ENCODE data around the gene SEMA4D.

Gene SEMA4D

GRCh38 chr9:89323390-89323789 lies 174.5 kb downstream of the SEMA4D start:
- no peak overlapping the region for H3K4me3 ChIP-seq (ENCODE audit: low read depth in 1 of 2, low read length in 1 of 2)
- no peaks in the 10 kb centered on the region for H3K9me3 ChIP-seq
- TF ChIP-seq CTCF (IDR thresholded peaks at IDR 0.05) = no peak
- H3K4me1 ChIP-seq (ENCODE audit: control insufficient read depth in 1 of 2, insufficient read depth in 1 of 2, low read depth in 1 of 2, low read length in 1 of 2) = peaks cover 12 to 14% of the 10 kb centered on the region in 2 experiments
- peaks cover 32% of the 10 kb centered on the region for H3K36me3 ChIP-seq
- H3K27ac ChIP-seq = no peak overlapping the region
- no peaks in the 10 kb centered on the region for H3K27me3 ChIP-seq

- H3K4me1 ChIP-seq (ENCODE audit: control insufficient read depth in 1 of 2, insufficient read depth in 1 of 2, low read depth in 1 of 2, low read length in 1 of 2) = peaks cover 28% of the 10 kb centered on the region in 2 experiments
- no peaks in the 10 kb centered on the region for H3K27me3 ChIP-seq
- H3K36me3 ChIP-seq = peaks cover 7% of the 10 kb centered on the region
- no peak for TF ChIP-seq CTCF (IDR thresholded peaks at IDR 0.05)
- peak overlapping the region; percentile 73 to 84 for H3K4me3 ChIP-seq (ENCODE audit: low read depth in 1 of 2, low read length in 1 of 2)
- peak overlapping the region; percentile 92 for H3K27ac ChIP-seq
- no peaks in the 10 kb centered on the region for H3K9me3 ChIP-seq
Measured at GRCh38 chr9:89319015-89319905, 178.7 kb downstream of the SEMA4D start.

- H3K27me3 ChIP-seq = no peaks in the 10 kb centered on the region
- peak within 1 kb of the TSS; percentile 73 to 84 for H3K4me3 ChIP-seq (ENCODE audit: low read depth in 1 of 2, low read length in 1 of 2)
- peaks cover 35 to 36% of the 10 kb centered on the region in 2 experiments for H3K4me1 ChIP-seq (ENCODE audit: control insufficient read depth in 1 of 2, insufficient read depth in 1 of 2, low read depth in 1 of 2, low read length in 1 of 2)
- H3K36me3 ChIP-seq = peaks cover 7% of the 10 kb centered on the region
- H3K9me3 ChIP-seq = no peaks in the 10 kb centered on the region
- H3K27ac ChIP-seq = peak within 1 kb of the TSS; percentile 92
- TF ChIP-seq CTCF (IDR thresholded peaks at IDR 0.05) = peak; percentile 62
Measured at GRCh38 chr9:89318123-89319014, 179.5 kb downstream of the SEMA4D start, which contains the start of gene SECISBP2. TSS of gene SECISBP2 (plus strand) at chr9:89318500. CDS start at chr9:89318577, 77 bp downstream.

GRCh38 chr9:89317282-89317681 lies 180.6 kb downstream of the SEMA4D start:
- Histone ChIP-seq H3K4me1 (ENCODE audit: control insufficient read depth in 1 of 2, insufficient read depth in 1 of 2, low read depth in 1 of 2, low read length in 1 of 2) (peaks cover 46 to 47% of the 10 kb centered on the region in 2 experiments), H3K36me3 (peaks cover 7% of the 10 kb centered on the region), H3K9me3 (no peaks in the 10 kb centered on the region), H3K27me3 (no peaks in the 10 kb centered on the region), H3K27ac (peak overlapping the region; percentile 92), H3K4me3 (ENCODE audit: low read depth in 1 of 2, low read length in 1 of 2) (peak overlapping the region in 1 of 2 experiments; percentile 73)
- no peak for TF ChIP-seq CTCF (IDR thresholded peaks at IDR 0.05)

- Histone ChIP-seq H3K27me3 (no peaks in the 10 kb centered on the region), H3K4me1 (ENCODE audit: control insufficient read depth in 1 of 2, insufficient read depth in 1 of 2, low read depth in 1 of 2, low read length in 1 of 2) (peaks cover 57 to 60% of the 10 kb centered on the region in 2 experiments), H3K27ac (no peak overlapping the region), H3K4me3 (ENCODE audit: low read depth in 1 of 2, low read length in 1 of 2) (no peak overlapping the region), H3K36me3 (no peaks in the 10 kb centered on the region), H3K9me3 (no peaks in the 10 kb centered on the region)
- TF ChIP-seq CTCF (IDR thresholded peaks at IDR 0.05) = no peak
Measured at GRCh38 chr9:89315482-89315881, 182.4 kb downstream of the SEMA4D start.

Data from neutrophil (primary cell).